Testis (tissue), 3 donors: Measurements from ENCODE around the gene ATAD2B. TPM values are rescaled to one million over a fixed set of nuclear protein-coding genes. Genes with fewer than 3 reads are reported as not detected.

ENCODE experiments used
- DNase-seq: peaks from one replicate; pipeline ENCODE4 v3.0.0-alpha.2; 2019
- H3K27ac ChIP-seq, 2 donors: fragments of 200-600 bp; sonication (generic); one replicate each; pipeline ENCODE4 v1.5.1; 2019
- H3K27me3 ChIP-seq: fragments of 200-600 bp; sonication (generic); one replicate; pipeline ENCODE4 v1.5.1; 2019
- H3K36me3 ChIP-seq: fragments of 200-600 bp; sonication (generic); one replicate; pipeline ENCODE4 v1.5.1; 2017; ENCODE audit warnings: low read depth; ENCODE audit errors: missing control alignments
- H3K4me1 ChIP-seq: fragments of 200-600 bp; sonication (generic); one replicate; pipeline ENCODE4 v1.5.1; 2019
- H3K4me3 ChIP-seq, 2 donors: fragments of 200-600 bp; sonication (generic); one replicate each; pipeline ENCODE4 v1.5.1; 2017 to 2019
- H3K9me3 ChIP-seq: fragments of 200-600 bp; sonication (generic); one replicate; pipeline ENCODE4 v1.5.1; 2017
- CTCF ChIP-seq, 3 experiments: fragments of 450-650 bp in 2 of 3; fragments of 200-600 bp in 1 of 3; sonication (generic) in 1 of 3; IDR thresholded peaks; one replicate each; pipeline ENCODE4 v1.5.1; 2016 to 2019; ENCODE audit warnings: antibody characterized with exemption in 3 of 3, mild to moderate bottlenecking in 2 of 3, moderate library complexity in 1 of 3
- POLR2A ChIP-seq: fragments of 450-650 bp; IDR thresholded peaks from one replicate; pipeline ENCODE4 v1.6.1; 2017; ENCODE audit warnings: antibody characterized with exemption, mild to moderate bottlenecking, moderate library complexity
- WGBS, 2 donors: methylation state at CpG; one replicate each; pipeline ENCODE4 v1.1.5; 2018; 5-methylcytosine and 5-hydroxymethylcytosine counted together
- intact Hi-C: fragments of 100-400 bp; cut with DNase I; formaldehyde crosslinking; loops from one replicate; pipeline ENCODE4 v1.15.1; 2023; ENCODE audit warnings: low total_unique reads
- polyA plus RNA-seq: library from polyadenylated mRNA; stranded (reverse); fragments of 350-450 nt; fragmentation: Illumina TruSeq; extraction: RNeasy Lipid Tissue Mini Kit (QIAGEN cat#74804); gene quantifications from one replicate; pipeline ENCODE4 v1.2.3, GENCODE V29; 2014; ENCODE audit warnings: low read depth, low replicate concordance; ENCODE audit not compliant: insufficient read depth
- total RNA-seq, 2 donors: library from RNA; depleted of rRNA; stranded (reverse); fragments of >200 nt; gene quantifications; one replicate each; pipeline ENCODE4 v1.2.3, GENCODE V29; 2016

ATAD2B gene
- total and polyA plus RNA-seq, 3 donors from 2014 or later = 11.7 to 32.3 (median 23.2) TPM

GRCh38 chr2:23867449-23867848 lies 59.5 kb downstream of the ATAD2B start:
- H3K4me1 ChIP-seq = no peaks in the 10 kb centered on the region
- H3K27me3 ChIP-seq = no peaks in the 10 kb centered on the region
- no peak overlapping the region for H3K27ac ChIP-seq
- no peak overlapping the region for H3K4me3 ChIP-seq
- DNase-seq = no peak
- H3K9me3 ChIP-seq = no peaks in the 10 kb centered on the region
- H3K36me3 ChIP-seq = no peaks in the 10 kb centered on the region
- TF ChIP-seq POLR2A (no peak), CTCF (IDR thresholded peaks at IDR 0.05) (no peak)
- intact Hi-C loops = no loop called here
- WGBS, 2 donors = 94 to 97% methylated on average over 2 of the region's 2 CpGs

GRCh38 chr2:23862716-23863426 lies 64.1 kb downstream of the ATAD2B start:
- Histone ChIP-seq H3K27me3 (no peaks in the 10 kb centered on the region), H3K36me3 (no peaks in the 10 kb centered on the region), H3K27ac (no peak overlapping the region), H3K4me1 (no peaks in the 10 kb centered on the region), H3K4me3 (no peak overlapping the region), H3K9me3 (no peaks in the 10 kb centered on the region)
- 94 to 95% methylated on average over 8 of the region's 8 CpGs for WGBS, 2 donors
- no peak for DNase-seq
- no peak for TF ChIP-seq CTCF (IDR thresholded peaks at IDR 0.05)
- no peak for TF ChIP-seq POLR2A
- intact Hi-C loops = no loop called here

DNA sequence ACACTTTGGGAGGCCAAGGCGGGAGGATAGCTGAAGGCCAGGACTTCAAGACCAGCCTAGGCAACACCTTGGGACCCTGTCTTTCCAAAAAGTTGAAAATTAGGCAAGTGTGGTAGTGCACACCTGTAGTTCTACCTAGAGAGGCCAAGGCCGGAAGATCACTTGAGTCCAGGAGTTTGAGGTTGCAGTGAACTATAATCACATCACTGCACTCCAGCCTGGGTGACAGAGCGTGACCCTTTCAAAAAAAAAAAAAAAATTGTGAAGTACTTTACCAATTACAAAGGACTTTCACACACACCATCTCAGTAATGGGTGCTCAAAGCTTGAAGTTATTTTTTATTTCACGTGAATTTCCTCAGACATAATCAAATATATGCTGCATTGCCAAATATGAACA lies 65.0 kb downstream of the ATAD2B start:
- no peaks in the 10 kb centered on the region for H3K9me3 ChIP-seq
- TF ChIP-seq CTCF (IDR thresholded peaks at IDR 0.05) (no peak), POLR2A (no peak)
- DNase-seq = no peak
- no peak overlapping the region for H3K27ac ChIP-seq
- H3K4me3 ChIP-seq = no peak overlapping the region
- intact Hi-C loops = no loop called here
- no peaks in the 10 kb centered on the region for H3K4me1 ChIP-seq
- WGBS, 2 donors = 93 to 96% methylated on average over 4 of the region's 4 CpGs
- no peaks in the 10 kb centered on the region for H3K27me3 ChIP-seq
- H3K36me3 ChIP-seq = no peaks in the 10 kb centered on the region

DNA sequence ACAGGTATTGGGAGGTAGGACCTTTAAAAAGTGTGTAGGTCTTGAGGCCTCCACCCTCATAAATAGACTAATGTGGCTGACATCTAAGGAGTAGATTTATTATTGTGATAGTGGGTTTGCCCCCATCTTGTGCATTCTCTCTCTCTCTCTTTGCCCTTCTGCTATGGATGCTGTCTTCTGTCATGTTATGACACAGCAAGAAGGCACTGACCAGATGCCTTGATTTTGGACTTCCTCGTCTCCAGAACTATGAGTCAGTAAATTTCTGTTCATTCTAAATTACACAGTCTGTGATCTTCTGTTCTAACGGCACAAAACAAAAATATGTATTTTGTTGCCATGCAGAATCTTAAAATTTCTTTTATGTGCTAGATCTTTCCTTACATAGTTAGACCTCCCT lies 66.9 kb downstream of the ATAD2B start:
- TF ChIP-seq POLR2A (no peak), CTCF (IDR thresholded peaks at IDR 0.05) (no peak)
- DNase-seq = no peak
- Histone ChIP-seq H3K36me3 (no peaks in the 10 kb centered on the region), H3K4me3 (no peak overlapping the region), H3K27ac (no peak overlapping the region), H3K9me3 (no peaks in the 10 kb centered on the region), H3K4me1 (no peaks in the 10 kb centered on the region), H3K27me3 (no peaks in the 10 kb centered on the region)
- 88 to 89% methylated on average over 2 of the region's 2 CpGs for WGBS, 2 donors
- intact Hi-C loops = no loop called here

DNA sequence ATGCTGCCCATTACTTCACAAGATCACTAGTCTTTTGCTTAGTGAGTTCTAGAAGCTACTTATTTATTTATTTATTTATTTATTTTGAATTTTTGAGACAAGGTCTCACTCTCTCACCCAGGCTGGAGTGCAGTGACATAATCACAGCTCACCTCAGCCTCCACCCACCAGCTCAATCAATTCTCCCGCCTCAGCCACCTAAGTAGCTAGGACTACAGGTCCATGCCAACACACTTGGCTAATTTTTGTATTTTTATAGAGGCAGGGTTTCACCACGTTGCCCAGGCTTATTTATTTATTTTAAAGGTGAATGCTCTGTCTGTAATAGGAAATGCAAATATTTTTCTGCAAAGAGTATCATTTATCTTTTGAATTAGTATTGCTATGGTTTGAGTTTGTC lies 67.7 kb downstream of the ATAD2B start:
- no peaks in the 10 kb centered on the region for H3K36me3 ChIP-seq
- 82 to 83% methylated on average over 2 of the region's 2 CpGs for WGBS, 2 donors
- no peak for TF ChIP-seq POLR2A
- TF ChIP-seq CTCF (IDR thresholded peaks at IDR 0.05) = no peak
- no peak for DNase-seq
- no peak overlapping the region for H3K27ac ChIP-seq
- H3K9me3 ChIP-seq = no peaks in the 10 kb centered on the region
- intact Hi-C loops = no loop called here
- no peaks in the 10 kb centered on the region for H3K4me1 ChIP-seq
- H3K4me3 ChIP-seq = no peak overlapping the region
- no peaks in the 10 kb centered on the region for H3K27me3 ChIP-seq
